Caco-2 (cell line): ENCODE results near the gene DHFR2. TPM values are rescaled to one million over a fixed set of nuclear protein-coding genes. Genes with fewer than 3 reads are reported as not detected.
A peak's percentile ranks its signal among the peaks of the same experiment; 100 is the strongest.

Experiments
- BruUV-seq: library from RNA; stranded (reverse); fragments of 400-500 nt; replicated peaks from 2 replicates; lab custom pipeline; 2021; lab: Mats Ljungman, UMichigan
- CTCF ChIA-PET: fragments of 300-600 bp; sonication (Branson Sonifier 250); formaldehyde crosslinking; loops from one replicate; lab custom pipeline; 2022; ENCODE audit warnings: antibody characterized with exemption; lab: Charles Lee
- POLR2A ChIA-PET: fragments of 300-600 bp; sonication (Branson Sonifier 250); formaldehyde crosslinking; loops from one replicate; lab custom pipeline; 2022; ENCODE audit warnings: antibody characterized with exemption; lab: Charles Lee
- DNase-seq, 2 experiments: peaks; one replicate each; pipeline versions ENCODE4 v3.0.0 to v3.0.0-alpha.2; 2020 to 2022
- H3K27me3 ChIP-seq: replicated peaks from 2 replicates; pipeline ENCODE4 v1.6.0; 2011; ENCODE audit warnings: low read length; ENCODE audit not compliant: control insufficient read depth, insufficient read depth
- H3K36me3 ChIP-seq: 2 replicates; pipeline ENCODE4 v1.5.1; 2011; ENCODE audit warnings: low read length; ENCODE audit not compliant: control insufficient read depth, insufficient read depth
- H3K4me1 ChIP-seq: fragments of 250-450 bp; sonication (Bioruptor Pico); 2 replicates; pipeline ENCODE4 v1.5.1; 2020; ENCODE audit warnings: mild to moderate bottlenecking
- H3K4me3 ChIP-seq: 2 replicates; pipeline ENCODE4 v1.5.1; 2011; ENCODE audit warnings: low read depth, mild to moderate bottlenecking, control low read depth, low read length
- H3K9me3 ChIP-seq: fragments of 250-450 bp; sonication (Bioruptor Pico); 2 replicates; pipeline ENCODE4 v1.5.1; 2020; ENCODE audit warnings: mild to moderate bottlenecking, moderate library complexity
- H3K27ac Mint-ChIP-seq: one replicate; pipeline ENCODE4 v1.8.0; 2022; ENCODE audit warnings: mixed read lengths; ENCODE audit not compliant: unreplicated experiment
- H3K27me3 Mint-ChIP-seq: one replicate; pipeline ENCODE4 v1.8.0; 2022; ENCODE audit warnings: mixed read lengths; ENCODE audit not compliant: insufficient read depth, unreplicated experiment
- H3K36me3 Mint-ChIP-seq: one replicate; pipeline ENCODE4 v1.8.0; 2022; ENCODE audit warnings: mild to moderate bottlenecking, mixed read lengths; ENCODE audit not compliant: insufficient read depth, unreplicated experiment
- H3K4me1 Mint-ChIP-seq: one replicate; pipeline ENCODE4 v1.8.0; 2022; ENCODE audit warnings: low read depth, mixed read lengths; ENCODE audit not compliant: unreplicated experiment
- H3K4me3 Mint-ChIP-seq: one replicate; pipeline ENCODE4 v1.8.0; 2022; ENCODE audit warnings: mild to moderate bottlenecking, moderate library complexity, mixed read lengths; ENCODE audit not compliant: unreplicated experiment
- H3K9me3 Mint-ChIP-seq: one replicate; pipeline ENCODE4 v1.8.0; 2022; ENCODE audit warnings: mixed read lengths; ENCODE audit not compliant: unreplicated experiment
- CTCF ChIP-seq, 2 experiments: fragments of 200-600 bp in 1 of 2; IDR thresholded peaks; 1 replicate in 1 of 2; 2 replicates in 1 of 2; pipeline versions ENCODE4 v1.5.1 to v1.8.0; 2011 to 2022; ENCODE audit warnings: antibody characterized with exemption in 1 of 2, control low read depth in 1 of 2, inconsistent platforms in 1 of 2, low read depth in 1 of 2, low read length in 1 of 2, mild to moderate bottlenecking in 1 of 2, moderate library complexity in 1 of 2; ENCODE audit not compliant: insufficient read depth in 1 of 2, severe bottlenecking in 1 of 2, unreplicated experiment in 1 of 2
- intact Hi-C: fragments of 100-400 bp; cut with micrococcal nuclease; formaldehyde crosslinking; loops from one replicate; pipeline ENCODE4 v1.10.0; 2022; ENCODE audit not compliant: unreplicated experiment
- total RNA-seq: library from RNA; stranded (reverse); gene quantifications from 2 replicates; pipeline ENCODE4 v1.2.3, GENCODE V29; 2022

The DHFR2 gene
- total RNA-seq, 1 experiment from 2014 or later: 3.3 TPM

- intact Hi-C loops: no loop called here
- CTCF ChIA-PET: no interaction called here
- Histone ChIP-seq H3K27me3 (no peaks in the 10 kb centered on the region), H3K4me1 (peaks cover 4% of the 10 kb centered on the region; the same call in 1 of the 2 replicates), H3K4me3 (no peak overlapping the region), H3K36me3 (no peaks in the 10 kb centered on the region), H3K9me3 (no peaks in the 10 kb centered on the region)
- Mint-ChIP-seq H3K27me3 (no peaks in the 10 kb centered on the region), H3K4me1 (peaks cover 8% of the 10 kb centered on the region), H3K27ac (peak overlapping the region; percentile 99), H3K36me3 (peaks cover 6% of the 10 kb centered on the region), H3K9me3 (no peaks in the 10 kb centered on the region), H3K4me3 (peak overlapping the region; percentile 98)
- POLR2A ChIA-PET: no interaction called here
- DNase-seq: no peak
- TF ChIP-seq CTCF (IDR thresholded peaks at IDR 0.05; ENCODE audit: insufficient read depth in 1 of 2, low read depth in 1 of 2, low read length in 1 of 2, severe bottlenecking in 1 of 2, unreplicated experiment in 1 of 2): no peak
- BruUV-seq: no TSS peak
Measured at GRCh38 chr3:94064243-94064860, 1.6 kb upstream of the DHFR2 start.

GRCh38 chr3:94063496-94064119, 892 bp upstream of the DHFR2 start:
- Mint-ChIP-seq H3K27ac (peak overlapping the region; percentile 99), H3K4me1 (peaks cover 8% of the 10 kb centered on the region), H3K27me3 (no peaks in the 10 kb centered on the region), H3K4me3 (peak overlapping the region; percentile 98), H3K36me3 (peaks cover 6% of the 10 kb centered on the region), H3K9me3 (no peaks in the 10 kb centered on the region)
- POLR2A ChIA-PET: interaction anchor here (0.6 to 2.2 kb wide), 3 partner anchors 38 to 90 kb away, joined by 6 to 8 read pairs (median 7); partner anchors contain the start of genes ARL13B and PROS1
- no peaks in the 10 kb centered on the region for H3K36me3 ChIP-seq
- H3K27me3 ChIP-seq: no peaks in the 10 kb centered on the region
- H3K4me1 ChIP-seq: peaks cover 4% of the 10 kb centered on the region; the same call in 1 of the 2 replicates
- H3K4me3 ChIP-seq: peak overlapping the region; percentile 47
- DNase-seq: no peak
- BruUV-seq: no TSS peak
- H3K9me3 ChIP-seq: no peaks in the 10 kb centered on the region
- intact Hi-C loops: no loop called here
- CTCF ChIA-PET: interaction anchor here (1.3 kb wide), 1 partner anchor 38 kb away, joined by 3 read pairs; no protein-coding TSS in a partner anchor
- no peak for TF ChIP-seq CTCF (IDR thresholded peaks at IDR 0.05; ENCODE audit: insufficient read depth in 1 of 2, low read depth in 1 of 2, low read length in 1 of 2, severe bottlenecking in 1 of 2, unreplicated experiment in 1 of 2)

GRCh38 chr3:94061297-94061696, 1.4 kb downstream of the DHFR2 start:
- ChIA-PET CTCF (no interaction called here), POLR2A (no interaction called here)
- Histone ChIP-seq H3K4me3 (no peak overlapping the region), H3K36me3 (no peaks in the 10 kb centered on the region), H3K27me3 (no peaks in the 10 kb centered on the region), H3K9me3 (no peaks in the 10 kb centered on the region), H3K4me1 (peaks cover 4% of the 10 kb centered on the region; the same call in 1 of the 2 replicates)
- Mint-ChIP-seq H3K36me3 (peaks cover 6% of the 10 kb centered on the region), H3K9me3 (no peaks in the 10 kb centered on the region), H3K4me3 (no peak overlapping the region), H3K27ac (no peak overlapping the region), H3K4me1 (no peaks in the 10 kb centered on the region), H3K27me3 (no peaks in the 10 kb centered on the region)
- intact Hi-C loops: no loop called here
- TF ChIP-seq CTCF (IDR thresholded peaks at IDR 0.05; ENCODE audit: insufficient read depth in 1 of 2, low read depth in 1 of 2, low read length in 1 of 2, severe bottlenecking in 1 of 2, unreplicated experiment in 1 of 2): no peak
- BruUV-seq: no TSS peak
- DNase-seq: no peak
